Breast epithelium (tissue), 3 donors: ENCODE measurements around the gene IL17F.

Experiments used
- POLR2A ChIP-seq: fragments of 450-650 bp; IDR thresholded peaks from one replicate; pipeline ENCODE4 v1.6.1; 2016; ENCODE audit warnings: antibody characterized with exemption, mild to moderate bottlenecking, moderate library complexity
- TF ChIP-seq, protein P1 (sequence below), 3 donors: fragments of 450-650 bp; IDR thresholded peaks; one replicate each; pipeline ENCODE4 v1.5.1; 2016 to 2017; ENCODE audit warnings: antibody characterized with exemption in 3 of 3, mild to moderate bottlenecking in 3 of 3, moderate library complexity in 3 of 3

DNA sequence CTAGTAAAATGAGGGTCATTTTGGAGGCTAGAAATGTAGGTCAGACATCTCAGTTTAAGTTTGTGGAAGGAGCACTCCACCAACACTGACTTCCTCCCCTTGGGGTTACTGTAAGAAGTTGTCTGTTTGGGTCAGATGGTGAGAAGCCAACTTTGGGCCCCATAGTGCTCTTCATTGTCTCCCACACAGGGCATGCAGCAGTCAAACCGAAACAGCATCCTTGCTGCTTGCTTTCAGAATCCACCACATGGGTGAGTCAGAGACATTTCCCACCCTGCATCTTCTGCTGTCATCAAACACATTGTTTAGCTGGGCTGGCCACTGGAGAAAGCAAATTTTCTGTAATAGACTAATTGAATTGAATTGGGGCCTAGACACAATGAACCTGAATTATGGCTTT is 16.8 kb downstream of the IL17F start:
- TF ChIP-seq POLR2A = no peak
- TF ChIP-seq, protein P1, sequence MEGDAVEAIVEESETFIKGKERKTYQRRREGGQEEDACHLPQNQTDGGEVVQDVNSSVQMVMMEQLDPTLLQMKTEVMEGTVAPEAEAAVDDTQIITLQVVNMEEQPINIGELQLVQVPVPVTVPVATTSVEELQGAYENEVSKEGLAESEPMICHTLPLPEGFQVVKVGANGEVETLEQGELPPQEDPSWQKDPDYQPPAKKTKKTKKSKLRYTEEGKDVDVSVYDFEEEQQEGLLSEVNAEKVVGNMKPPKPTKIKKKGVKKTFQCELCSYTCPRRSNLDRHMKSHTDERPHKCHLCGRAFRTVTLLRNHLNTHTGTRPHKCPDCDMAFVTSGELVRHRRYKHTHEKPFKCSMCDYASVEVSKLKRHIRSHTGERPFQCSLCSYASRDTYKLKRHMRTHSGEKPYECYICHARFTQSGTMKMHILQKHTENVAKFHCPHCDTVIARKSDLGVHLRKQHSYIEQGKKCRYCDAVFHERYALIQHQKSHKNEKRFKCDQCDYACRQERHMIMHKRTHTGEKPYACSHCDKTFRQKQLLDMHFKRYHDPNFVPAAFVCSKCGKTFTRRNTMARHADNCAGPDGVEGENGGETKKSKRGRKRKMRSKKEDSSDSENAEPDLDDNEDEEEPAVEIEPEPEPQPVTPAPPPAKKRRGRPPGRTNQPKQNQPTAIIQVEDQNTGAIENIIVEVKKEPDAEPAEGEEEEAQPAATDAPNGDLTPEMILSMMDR (IDR thresholded peaks at IDR 0.05) = no peak
